Eye (tissue), 1 donor: ENCODE measurements around the gene ATP13A4.
A peak's percentile ranks its signal among the peaks of the same experiment; 100 is the strongest.

Source experiments
- DNase-seq: peaks from one replicate; pipeline ENCODE4 v3.0.0-alpha.2; 2015

The ATP13A4 gene

DNA sequence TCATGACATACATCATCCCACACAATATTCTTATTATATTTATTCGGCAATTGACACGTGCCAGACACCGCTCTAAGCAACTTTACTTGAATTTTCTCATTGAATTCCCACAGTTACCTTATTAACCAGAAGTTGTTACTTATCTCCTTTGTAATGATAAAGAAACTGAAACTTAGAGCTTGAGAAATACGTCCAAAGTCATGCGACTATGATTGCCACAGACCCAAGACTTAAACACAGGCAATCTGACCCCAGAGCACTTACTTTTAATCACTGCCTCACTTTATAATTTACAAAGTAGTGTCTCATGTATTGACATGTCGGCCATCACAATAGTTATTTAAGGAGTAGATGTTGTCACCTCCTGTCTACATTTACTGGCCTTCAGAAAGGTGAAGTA, 64.7 kb downstream of the ATP13A4 start:
- no peak for DNase-seq

GRCh38 chr3:193488741-193489140, 66.0 kb downstream of the ATP13A4 start:
- DNase-seq = no peak

DNA sequence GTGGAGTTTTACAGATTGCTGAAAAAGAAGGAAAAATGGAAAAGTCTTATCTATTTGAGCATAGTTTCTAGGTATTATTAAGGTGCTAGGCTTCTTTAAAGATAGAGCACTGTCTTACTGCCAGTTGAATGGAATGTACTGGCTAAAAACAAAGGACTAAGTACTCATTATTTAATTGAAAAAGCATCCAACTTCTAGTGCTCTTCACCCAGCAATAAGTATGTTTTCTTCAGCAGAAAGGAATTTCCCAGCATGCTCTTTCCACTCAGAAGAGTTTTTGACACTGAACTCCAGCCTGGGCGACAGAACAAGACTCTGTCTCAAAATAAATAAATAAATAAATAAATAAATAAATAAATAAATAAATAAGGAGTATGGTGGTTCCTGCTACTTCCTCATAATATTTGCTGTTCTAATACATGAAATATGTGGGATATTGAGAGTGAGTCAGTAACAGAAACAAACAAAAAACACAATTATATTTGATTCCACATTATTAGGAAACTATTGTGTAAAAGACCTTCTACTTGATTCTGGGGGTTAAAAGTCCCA, 70.6 kb downstream of the ATP13A4 start:
- no peak for DNase-seq

GRCh38 chr3:193481436-193481835, 73.3 kb downstream of the ATP13A4 start:
- DNase-seq = peak; percentile 30

GRCh38 chr3:193474446-193474845, 80.2 kb downstream of the ATP13A4 start:
- no peak for DNase-seq

DNA sequence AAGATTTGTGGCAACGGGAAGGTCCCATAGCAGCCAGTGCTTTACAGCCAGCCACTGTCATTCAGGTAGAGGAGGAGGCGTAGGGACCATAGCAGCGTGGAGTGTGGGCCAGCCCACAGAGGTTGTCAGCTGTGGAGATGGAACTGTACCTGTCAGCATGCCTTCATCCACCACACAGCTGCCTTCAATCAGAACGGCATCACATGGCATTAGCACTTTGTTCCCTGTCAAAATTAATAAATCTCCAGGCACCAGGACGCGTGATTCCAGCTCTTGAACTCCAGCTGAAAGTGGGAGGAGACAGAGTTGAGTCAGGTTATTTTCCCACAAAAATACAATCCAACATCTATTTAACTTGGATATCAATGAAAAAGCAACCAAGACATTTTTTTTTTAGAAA, 84.0 kb downstream of the ATP13A4 start:
- DNase-seq = peak; percentile 68

DNA sequence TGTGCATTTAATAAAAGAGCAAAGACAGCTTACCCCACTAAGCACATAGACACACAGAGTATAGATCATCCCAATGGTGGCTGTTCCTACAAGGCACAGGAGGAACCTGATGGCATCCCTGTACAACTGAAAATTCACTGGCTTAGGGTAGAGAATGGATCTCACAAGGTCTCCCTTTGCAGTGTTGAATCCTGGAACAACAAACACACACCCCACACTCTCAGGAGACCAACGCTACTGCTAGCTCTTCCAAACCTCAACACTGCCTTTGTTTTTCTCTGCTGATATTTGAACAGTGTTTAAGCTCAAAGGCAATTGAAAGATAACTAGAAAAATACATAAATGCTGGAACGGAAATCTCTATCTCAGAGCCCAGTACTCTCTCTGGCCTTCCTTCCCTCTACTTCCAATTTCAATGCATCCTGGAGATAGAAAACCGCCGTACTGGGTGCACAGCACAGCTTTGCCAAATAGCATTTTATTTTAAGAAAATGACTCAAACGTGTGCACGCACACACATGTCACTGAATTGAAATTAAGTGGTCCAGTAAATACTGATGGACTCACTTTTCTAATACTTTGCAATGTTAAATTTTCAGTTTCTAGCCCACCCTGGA, 88.6 kb downstream of the ATP13A4 start:
- DNase-seq = no peak

GRCh38 chr3:193464889-193465288, 89.8 kb downstream of the ATP13A4 start:
- DNase-seq = no peak

GRCh38 chr3:193457526-193457925, 97.2 kb downstream of the ATP13A4 start:
- no peak for DNase-seq

DNA sequence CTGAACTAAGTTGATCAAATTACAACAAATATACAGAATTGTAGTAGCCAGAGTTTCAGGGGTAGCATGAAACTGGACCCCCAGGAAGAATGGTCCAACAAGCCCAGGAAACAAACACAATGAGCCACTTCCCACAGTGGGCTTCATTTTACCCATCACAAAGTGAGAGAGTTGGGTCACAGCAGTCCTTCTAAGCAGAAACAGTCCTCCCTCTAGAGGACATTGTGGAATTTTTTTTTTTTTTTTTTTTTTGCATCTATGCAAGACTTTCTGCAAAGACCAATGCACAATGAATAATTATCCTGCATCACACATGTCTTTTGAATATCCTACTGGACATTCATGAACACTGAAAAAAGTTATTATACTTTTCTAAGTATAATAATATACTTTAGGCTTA, 102.4 kb downstream of the ATP13A4 start:
- no peak for DNase-seq

- no peak for DNase-seq
Measured at GRCh38 chr3:193451902-193452301, 102.8 kb downstream of the ATP13A4 start.

DNA sequence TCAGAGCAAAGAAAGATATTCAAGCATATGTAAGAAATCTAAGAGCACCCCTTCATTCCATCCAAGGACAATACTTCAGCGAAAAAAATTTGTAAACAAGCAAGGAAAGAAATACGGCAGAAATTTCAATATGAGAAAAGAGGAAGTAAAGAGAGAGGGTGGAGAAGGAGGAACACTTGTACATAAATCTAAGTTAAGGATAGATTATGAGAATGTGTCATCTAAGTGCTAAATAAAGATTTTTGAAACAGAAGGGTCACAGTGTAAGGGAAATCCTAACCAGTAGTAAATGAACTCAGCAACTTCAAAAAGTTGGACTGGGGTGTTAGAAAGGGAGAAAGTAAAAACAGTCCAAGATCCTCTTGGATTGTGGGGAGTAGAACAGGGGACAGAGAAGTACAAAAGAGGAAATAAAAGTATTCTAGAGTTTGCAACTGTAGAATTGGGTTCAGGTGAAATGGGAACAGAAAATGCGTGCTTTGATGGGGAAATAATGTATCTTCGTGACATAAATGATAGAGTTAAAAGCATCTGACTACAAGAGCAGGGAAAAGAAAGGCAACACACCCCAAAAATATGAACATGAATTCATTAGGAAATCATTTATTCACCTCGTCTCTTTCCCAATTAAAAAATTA, 107.6 kb downstream of the ATP13A4 start:
- no peak for DNase-seq

- DNase-seq = no peak
Measured at GRCh38 chr3:193439423-193439822, 115.3 kb downstream of the ATP13A4 start.

GRCh38 chr3:193418576-193419373, 135.9 kb downstream of the ATP13A4 start:
- no peak for DNase-seq

DNA sequence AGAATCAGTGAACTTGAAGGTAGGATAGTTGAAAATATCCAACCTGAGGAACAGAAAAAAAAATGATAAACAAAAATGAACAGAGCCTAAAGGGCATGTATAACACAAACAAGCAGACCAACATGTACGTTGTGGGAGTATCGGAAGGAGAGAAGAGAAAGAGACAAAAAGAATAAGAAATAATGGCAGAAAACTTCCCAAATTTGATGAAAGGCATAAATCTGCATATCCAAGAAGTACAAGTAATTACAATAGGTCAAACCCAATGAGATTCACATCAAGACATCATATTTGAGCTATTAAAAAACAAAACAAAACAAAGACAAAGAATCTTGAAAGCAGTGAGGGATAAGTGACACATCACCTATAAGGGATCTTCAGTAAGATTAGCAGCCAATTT, 138.1 kb downstream of the ATP13A4 start:
- DNase-seq = no peak

DNA sequence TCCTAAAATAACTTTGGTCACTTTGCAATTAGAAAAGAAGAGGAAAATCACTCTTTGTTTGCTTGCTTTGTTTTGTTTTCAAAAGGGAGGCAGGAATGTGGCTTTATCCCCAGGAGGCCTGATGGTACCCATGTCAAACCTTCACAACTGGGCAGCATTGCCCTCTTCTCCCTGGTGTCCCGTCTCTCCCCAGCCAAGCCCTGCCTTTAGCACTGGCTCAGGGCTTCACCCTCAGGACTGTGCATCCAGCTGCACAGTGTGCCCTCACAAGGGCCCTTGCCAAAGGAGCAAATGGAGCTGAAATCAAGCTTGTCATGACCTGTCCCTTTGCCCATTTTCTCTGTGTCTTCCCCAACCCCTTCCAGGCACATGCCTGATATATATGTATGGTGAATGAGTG, 147.0 kb downstream of the ATP13A4 start:
- DNase-seq = no peak

DNA sequence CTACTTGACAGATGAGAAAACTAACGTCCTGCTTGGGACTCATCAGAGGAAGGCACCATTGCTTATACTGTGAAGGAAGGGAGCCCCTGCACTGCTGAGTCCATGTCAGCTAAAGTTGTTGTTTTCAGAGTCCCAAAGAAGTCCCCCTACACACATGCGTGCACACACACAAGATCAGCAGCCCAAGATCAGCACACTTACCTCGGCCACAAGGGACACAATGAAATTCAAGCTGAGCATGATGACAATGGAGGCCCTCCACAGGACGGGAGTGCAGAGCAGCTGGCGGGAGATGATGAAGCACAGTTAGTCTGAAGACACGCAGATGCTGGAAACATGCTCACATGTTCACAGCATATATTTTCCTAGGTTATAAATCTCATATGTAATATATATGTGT, 147.6 kb downstream of the ATP13A4 start:
- no peak for DNase-seq

GRCh38 chr3:193403307-193403706, 151.4 kb downstream of the ATP13A4 start:
- DNase-seq = no peak

DNA sequence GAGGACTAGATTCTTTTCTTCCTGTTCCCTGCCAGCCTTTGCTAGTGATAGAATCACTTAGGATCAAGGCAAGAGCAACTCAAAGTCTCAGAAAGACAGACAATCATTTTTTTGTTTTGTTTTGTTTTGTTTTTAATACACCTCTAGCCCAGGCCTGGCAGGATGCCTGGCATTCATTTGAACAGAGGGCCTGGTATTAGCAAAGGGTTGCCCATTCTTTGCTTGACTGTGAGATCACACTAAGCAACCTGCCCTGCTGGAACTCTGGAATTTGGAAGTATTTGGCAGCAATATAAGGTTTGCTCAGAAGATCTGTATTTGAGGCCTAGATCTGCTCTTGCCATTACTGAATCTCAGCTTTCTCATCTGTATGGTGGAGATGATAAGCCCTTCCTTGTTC, 154.4 kb downstream of the ATP13A4 start:
- DNase-seq = no peak

- no peak for DNase-seq
Measured at GRCh38 chr3:193396451-193397244, 158.0 kb downstream of the ATP13A4 start.

DNA sequence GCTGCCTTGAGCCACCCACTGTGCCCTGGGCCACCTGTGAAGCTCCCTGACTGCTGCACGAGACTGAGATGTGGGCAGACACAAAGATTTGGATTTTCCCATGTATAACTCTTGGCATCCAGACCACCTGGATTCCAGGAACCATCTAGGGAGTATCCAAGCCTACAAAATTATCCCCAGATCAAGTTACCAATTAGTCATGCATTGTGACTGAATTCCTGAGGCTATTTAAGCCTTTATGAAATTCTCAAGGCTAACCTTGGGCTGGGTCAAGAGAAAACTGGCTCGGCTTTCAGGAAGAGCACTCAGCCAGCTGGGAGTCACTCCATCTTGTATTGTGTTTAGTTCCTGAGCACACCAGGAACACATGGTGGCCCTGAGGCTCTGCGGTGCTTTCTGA, 162.8 kb downstream of the ATP13A4 start:
- peak; percentile 30 for DNase-seq

DNA sequence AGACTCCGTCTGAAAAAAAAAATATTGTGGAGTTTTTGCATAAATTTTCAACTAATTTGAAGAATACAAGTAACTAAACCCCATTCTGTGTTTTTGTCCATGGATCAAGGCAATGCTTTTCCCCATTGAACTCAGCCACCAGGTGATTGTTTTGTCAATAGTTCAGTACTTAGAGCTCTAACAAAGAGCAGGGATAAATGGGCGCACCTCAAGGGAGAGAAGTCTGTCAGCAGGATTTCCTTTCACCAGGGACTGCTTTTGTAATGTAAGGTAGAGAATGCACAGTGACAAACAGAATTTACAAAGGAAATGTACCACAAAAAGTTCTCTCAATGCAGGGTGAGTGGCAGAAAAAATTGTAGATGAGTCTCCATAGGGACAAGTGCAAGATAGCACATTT, 165.4 kb downstream of the ATP13A4 start:
- DNase-seq = no peak

- peak; percentile 75 for DNase-seq
Measured at GRCh38 chr3:193388361-193388760, 166.3 kb downstream of the ATP13A4 start.
